ENCODE measurements around the gene RASA1. TPM values are rescaled to one million over a fixed set of nuclear protein-coding genes. Genes with fewer than 3 reads are reported as not detected.
A peak's percentile ranks its signal among the peaks of the same experiment; 100 is the strongest.

The RASA1 gene
- total RNA-seq: 10 to 100 TPM; 25.9 to 59.9 (median 46.3) TPM

GRCh38 chr5:87267574-87268125, at the start of gene RASA1:
Gene RASA1, plus strand, starts transcription at chr5:87267883. Its CDS starts 569 bp downstream, at chr5:87268452.
- peak within 1 kb of the TSS; percentile 86 to 96 for H3K4me3 ChIP-seq
- H3K4me1 ChIP-seq: no peaks in the 10 kb centered on the region
- H3K36me3 ChIP-seq: no peaks in the 10 kb centered on the region
- TF ChIP-seq CTCF (IDR thresholded peaks at IDR 0.05) (peak in 2 of 4 experiments; percentile 8 to 24), POLR2A (IDR thresholded peaks at IDR 0.05) (peak; percentile 74 to 89)
- H3K9me3 ChIP-seq: no peaks in the 10 kb centered on the region
- intact Hi-C loops (cut with DNase I; ENCODE audit: low total_unique reads): no loop called here
- H3K27ac ChIP-seq: peak within 1 kb of the TSS; percentile 87 to 93
- peak; percentile 94 to 95 for DNase-seq
- no peaks in the 10 kb centered on the region for H3K27me3 ChIP-seq

GRCh38 chr5:87229780-87230179, 37.9 kb upstream of the RASA1 start:
- intact Hi-C loops (cut with DNase I; ENCODE audit: low total_unique reads): no loop called here
- no peaks in the 10 kb centered on the region for H3K9me3 ChIP-seq
- H3K36me3 ChIP-seq: no peaks in the 10 kb centered on the region
- H3K27me3 ChIP-seq: no peaks in the 10 kb centered on the region
- no peak for DNase-seq
- no peak overlapping the region for H3K27ac ChIP-seq
- H3K4me1 ChIP-seq: no peaks in the 10 kb centered on the region
- no peak overlapping the region for H3K4me3 ChIP-seq
- no peak for TF ChIP-seq CTCF (IDR thresholded peaks at IDR 0.05)
- no peak for TF ChIP-seq POLR2A (IDR thresholded peaks at IDR 0.05)

- Histone ChIP-seq H3K27ac (no peak overlapping the region), H3K9me3 (no peaks in the 10 kb centered on the region), H3K36me3 (no peaks in the 10 kb centered on the region), H3K27me3 (no peaks in the 10 kb centered on the region), H3K4me3 (no peak overlapping the region), H3K4me1 (no peaks in the 10 kb centered on the region)
- intact Hi-C loops (cut with DNase I; ENCODE audit: low total_unique reads): no loop called here
- TF ChIP-seq CTCF (IDR thresholded peaks at IDR 0.05): no peak
- TF ChIP-seq POLR2A (IDR thresholded peaks at IDR 0.05): no peak
- DNase-seq: no peak
Measured at GRCh38 chr5:87231037-87231808, 36.5 kb upstream of the RASA1 start.

GRCh38 chr5:87233143-87233542, 34.5 kb upstream of the RASA1 start:
- Histone ChIP-seq H3K9me3 (no peaks in the 10 kb centered on the region), H3K27me3 (no peaks in the 10 kb centered on the region), H3K4me3 (no peak overlapping the region), H3K36me3 (no peaks in the 10 kb centered on the region), H3K27ac (no peak overlapping the region), H3K4me1 (no peaks in the 10 kb centered on the region)
- DNase-seq: no peak
- intact Hi-C loops (cut with DNase I; ENCODE audit: low total_unique reads): no loop called here
- no peak for TF ChIP-seq CTCF (IDR thresholded peaks at IDR 0.05)
- no peak for TF ChIP-seq POLR2A (IDR thresholded peaks at IDR 0.05)

- Histone ChIP-seq H3K9me3 (no peaks in the 10 kb centered on the region), H3K4me3 (no peak overlapping the region), H3K27me3 (no peaks in the 10 kb centered on the region), H3K4me1 (no peaks in the 10 kb centered on the region), H3K27ac (no peak overlapping the region), H3K36me3 (no peaks in the 10 kb centered on the region)
- no peak for DNase-seq
- intact Hi-C loops (cut with DNase I; ENCODE audit: low total_unique reads): no loop called here
- no peak for TF ChIP-seq CTCF (IDR thresholded peaks at IDR 0.05)
- no peak for TF ChIP-seq POLR2A (IDR thresholded peaks at IDR 0.05)
Measured at GRCh38 chr5:87241555-87241954, 26.1 kb upstream of the RASA1 start.
